Body of pancreas (tissue), 4 donors: ENCODE measurements around the gene NPS. TPM values are rescaled to one million over a fixed set of nuclear protein-coding genes. Genes with fewer than 3 reads are reported as not detected.

Experiments
- ATAC-seq: fragments of 150-250 bp; one replicate; pipeline ENCODE4 v1.9.1; 2016
- DNase-seq, 4 donors: peaks; one replicate each; pipeline ENCODE4 v3.0.0-alpha.2; 2019
- H3K27ac ChIP-seq, 4 donors: fragments of 200-600 bp; sonication (generic); 1 replicate in 3 of 4; 2 replicates in 1 of 4; pipeline versions ENCODE4 v1.5.1 to v1.6.1; 2016 to 2019; ENCODE audit warnings: mild to moderate bottlenecking in 1 of 4, mixed read lengths in 1 of 4, moderate library complexity in 1 of 4
- H3K27me3 ChIP-seq, 2 donors: fragments of 200-600 bp; sonication (generic); one replicate each; pipeline ENCODE4 v1.6.0; 2016; ENCODE audit warnings: mild to moderate bottlenecking in 1 of 2
- H3K36me3 ChIP-seq, 2 donors: fragments of 200-600 bp; sonication (generic); replicated peaks in 1 of 2; 2 replicates each; pipeline ENCODE4 v1.5.1; 2016; ENCODE audit warnings: low read depth in 2 of 2; ENCODE audit not compliant: insufficient read depth in 1 of 2
- H3K4me1 ChIP-seq: fragments of 200-600 bp; sonication (generic); one replicate; pipeline ENCODE4 v1.6.0; 2016
- H3K4me3 ChIP-seq, 2 donors: fragments of 200-600 bp; sonication (generic); 1 replicate in 1 of 2; 2 replicates in 1 of 2; pipeline ENCODE4 v1.5.1; 2016 to 2019
- H3K9me3 ChIP-seq, 3 donors: fragments of 200-600 bp; sonication (generic); 1 replicate in 2 of 3; 2 replicates in 1 of 3; pipeline ENCODE4 v1.5.1; 2016
- POLR2A ChIP-seq, 3 donors: fragments of 450-650 bp; IDR thresholded peaks; one replicate each; pipeline ENCODE4 v1.6.1; 2016; ENCODE audit warnings: antibody characterized with exemption in 3 of 3, mild to moderate bottlenecking in 2 of 3
- WGBS, 2 donors: methylation state at CpG; one replicate each; pipeline ENCODE4 v1.1.5; 2017; 5-methylcytosine and 5-hydroxymethylcytosine counted together
- intact Hi-C: fragments of 100-400 bp; cut with DNase I; formaldehyde crosslinking; loops from one replicate; pipeline ENCODE4 v1.15.1; 2023
- total RNA-seq, 2 donors: library from RNA; depleted of rRNA; stranded (reverse); fragments of >200 nt; gene quantifications; one replicate each; pipeline ENCODE4 v1.1.0, GENCODE V29; 2016
- TF ChIP-seq, protein P1 (sequence below), 7 experiments: fragments of 450-650 bp in 4 of 7; fragments of 200-600 bp in 3 of 7; sonication (generic) in 3 of 7; IDR thresholded peaks; one replicate each; pipeline ENCODE4 v1.5.1; 2016 to 2019; ENCODE audit warnings: antibody characterized with exemption in 7 of 7

Gene NPS
- total RNA-seq, 2 donors from 2014 or later: not detected

DNA sequence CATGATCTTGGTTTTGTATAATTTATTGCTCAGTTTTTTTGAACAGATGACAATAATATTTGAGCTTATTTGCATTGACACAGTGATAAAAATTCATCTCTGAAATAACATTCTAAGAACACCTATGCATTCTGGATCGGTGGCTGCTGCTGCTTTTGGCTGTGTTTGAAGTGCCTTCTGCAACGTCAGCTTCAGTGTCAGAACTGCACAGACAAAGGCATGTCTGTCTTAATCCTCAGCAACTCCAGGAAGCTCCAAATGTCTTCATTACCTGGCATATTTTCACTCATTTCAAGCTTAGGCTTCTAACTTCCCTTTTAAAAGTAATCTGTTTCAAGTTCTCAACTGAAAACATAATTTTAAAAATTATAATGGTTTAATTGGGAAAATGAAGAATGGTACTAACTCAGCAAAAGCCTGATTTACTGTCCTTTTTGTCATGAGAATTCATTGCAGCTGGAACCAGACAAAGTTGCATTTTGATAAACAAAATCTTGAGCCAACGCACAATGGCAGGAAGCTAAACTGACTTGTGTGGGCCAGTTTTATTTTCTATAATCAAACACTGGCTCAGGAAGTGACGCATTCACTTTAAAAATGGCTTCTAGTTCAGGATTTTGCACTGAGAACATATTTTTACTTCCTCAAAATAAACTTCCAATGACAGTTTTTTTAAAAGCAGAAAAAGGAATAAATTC is 38.7 kb downstream of the NPS start:
- no peak for TF ChIP-seq POLR2A (IDR thresholded peaks at IDR 0.05)
- TF ChIP-seq, protein P1, sequence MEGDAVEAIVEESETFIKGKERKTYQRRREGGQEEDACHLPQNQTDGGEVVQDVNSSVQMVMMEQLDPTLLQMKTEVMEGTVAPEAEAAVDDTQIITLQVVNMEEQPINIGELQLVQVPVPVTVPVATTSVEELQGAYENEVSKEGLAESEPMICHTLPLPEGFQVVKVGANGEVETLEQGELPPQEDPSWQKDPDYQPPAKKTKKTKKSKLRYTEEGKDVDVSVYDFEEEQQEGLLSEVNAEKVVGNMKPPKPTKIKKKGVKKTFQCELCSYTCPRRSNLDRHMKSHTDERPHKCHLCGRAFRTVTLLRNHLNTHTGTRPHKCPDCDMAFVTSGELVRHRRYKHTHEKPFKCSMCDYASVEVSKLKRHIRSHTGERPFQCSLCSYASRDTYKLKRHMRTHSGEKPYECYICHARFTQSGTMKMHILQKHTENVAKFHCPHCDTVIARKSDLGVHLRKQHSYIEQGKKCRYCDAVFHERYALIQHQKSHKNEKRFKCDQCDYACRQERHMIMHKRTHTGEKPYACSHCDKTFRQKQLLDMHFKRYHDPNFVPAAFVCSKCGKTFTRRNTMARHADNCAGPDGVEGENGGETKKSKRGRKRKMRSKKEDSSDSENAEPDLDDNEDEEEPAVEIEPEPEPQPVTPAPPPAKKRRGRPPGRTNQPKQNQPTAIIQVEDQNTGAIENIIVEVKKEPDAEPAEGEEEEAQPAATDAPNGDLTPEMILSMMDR (IDR thresholded peaks at IDR 0.05): no peak
- H3K27ac ChIP-seq: no peak overlapping the region
- no peaks in the 10 kb centered on the region for H3K4me1 ChIP-seq
- H3K9me3 ChIP-seq: no peaks in the 10 kb centered on the region
- no peaks in the 10 kb centered on the region for H3K36me3 ChIP-seq
- DNase-seq (no peak), ATAC-seq (no peak)
- no peaks in the 10 kb centered on the region for H3K27me3 ChIP-seq
- no peak overlapping the region for H3K4me3 ChIP-seq
- intact Hi-C loops: no loop called here
- WGBS, 2 donors: 42 to 44% methylated on average over 4 of the region's 4 CpGs

GRCh38 chr10:127592586-127592985 is 43.5 kb downstream of the NPS start:
- no peaks in the 10 kb centered on the region for H3K9me3 ChIP-seq
- DNase-seq (no peak), ATAC-seq (no peak)
- intact Hi-C loops: no loop called here
- H3K27ac ChIP-seq: no peak overlapping the region
- no peaks in the 10 kb centered on the region for H3K4me1 ChIP-seq
- WGBS, 2 donors: 60 to 61% methylated on average over 7 of the region's 7 CpGs
- no peaks in the 10 kb centered on the region for H3K27me3 ChIP-seq
- H3K4me3 ChIP-seq: no peak overlapping the region
- no peaks in the 10 kb centered on the region for H3K36me3 ChIP-seq
- TF ChIP-seq, protein P1 (IDR thresholded peaks at IDR 0.05): no peak
- TF ChIP-seq POLR2A (IDR thresholded peaks at IDR 0.05): no peak

GRCh38 chr10:127600479-127600878 is 51.4 kb downstream of the NPS start:
- TF ChIP-seq, protein P1 (IDR thresholded peaks at IDR 0.05): no peak
- no peak for TF ChIP-seq POLR2A (IDR thresholded peaks at IDR 0.05)
- DNase-seq (no peak), ATAC-seq (no peak)
- intact Hi-C loops: no loop called here
- no peak overlapping the region for H3K27ac ChIP-seq
- no peaks in the 10 kb centered on the region for H3K36me3 ChIP-seq
- H3K27me3 ChIP-seq: no peaks in the 10 kb centered on the region
- H3K4me3 ChIP-seq: no peak overlapping the region
- WGBS, 2 donors: 15 to 35% methylated on average over 10 to 11 of the region's 11 CpGs
- H3K9me3 ChIP-seq: no peaks in the 10 kb centered on the region
- no peaks in the 10 kb centered on the region for H3K4me1 ChIP-seq

Other genes with a start within 250 kb of the NPS start
- gene FOXI2, start 187.9 kb downstream of the NPS start, total RNA-seq: not detected